Neural cell (in vitro differentiated cells): ENCODE results near the gene SLC26A11. TPM values are rescaled to one million over a fixed set of nuclear protein-coding genes. Genes with fewer than 3 reads are reported as not detected.

Source experiments
- H2AFZ ChIP-seq: fragments of 200-600, 300-800 bp; sonication (generic), shearing (Covaris generic); 2 replicates; pipeline ENCODE4 v1.6.0; 2014; ENCODE audit warnings: low read depth, mild to moderate bottlenecking, antibody characterized with exemption, low read length, moderate library complexity
- H3F3A ChIP-seq: fragments of 200-600 bp; shearing (Covaris generic); 2 replicates; pipeline ENCODE4 v1.6.1; 2016; ENCODE audit warnings: mild to moderate bottlenecking, moderate library complexity, mixed read lengths, antibody characterized with exemption, low read length; ENCODE audit not compliant: insufficient read depth, poor library complexity, severe bottlenecking
- H3K27ac ChIP-seq: fragments of 200-600, 300-800 bp; sonication (generic), shearing (Covaris generic); 2 replicates; pipeline ENCODE4 v1.5.1; 2014; ENCODE audit warnings: mild to moderate bottlenecking, low read length, moderate library complexity
- H3K27me3 ChIP-seq: fragments of 300-800, 200-600 bp; sonication (generic), shearing (Covaris generic); 2 replicates; pipeline ENCODE4 v1.6.0; 2014; ENCODE audit warnings: mild to moderate bottlenecking, low read depth, low read length, moderate library complexity; ENCODE audit not compliant: insufficient read depth
- H3K36me3 ChIP-seq: fragments of 300-800, 200-600 bp; sonication (generic), shearing (Covaris generic); 2 replicates; pipeline ENCODE4 v1.5.1; 2014; ENCODE audit warnings: mild to moderate bottlenecking, antibody characterized with exemption, low read length, moderate library complexity; ENCODE audit not compliant: insufficient read depth
- H3K4me2 ChIP-seq: fragments of 300-800, 200-600 bp; sonication (generic), shearing (Covaris generic); 2 replicates; pipeline ENCODE4 v1.6.0; 2014; ENCODE audit warnings: mild to moderate bottlenecking, low read length
- H3K4me3 ChIP-seq: fragments of 300-800, 200-600 bp; sonication (generic), shearing (Covaris generic); 2 replicates; pipeline ENCODE4 v1.5.1; 2014; ENCODE audit warnings: mild to moderate bottlenecking, low read length, moderate library complexity
- H3K79me2 ChIP-seq: fragments of 200-600 bp; shearing (Covaris generic); replicated peaks from 2 replicates; pipeline ENCODE4 v1.6.0; 2014; ENCODE audit warnings: mild to moderate bottlenecking, low read length, moderate library complexity; ENCODE audit not compliant: insufficient read depth
- H3K9ac ChIP-seq: fragments of 300-800, 200-600 bp; sonication (generic), shearing (Covaris generic); 2 replicates; pipeline ENCODE4 v1.6.1; 2016; ENCODE audit warnings: mild to moderate bottlenecking, low read length, mixed read lengths
- H3K9me2 ChIP-seq: fragments of 200-600 bp; shearing (Covaris generic); 2 replicates; pipeline ENCODE4 v1.6.1; 2016; ENCODE audit warnings: mild to moderate bottlenecking, low read length, mixed read lengths; ENCODE audit not compliant: insufficient read depth
- H3K9me3 ChIP-seq: fragments of 200-600, 300-800 bp; sonication (generic), shearing (Covaris generic); 2 replicates; pipeline ENCODE4 v1.6.1; 2016; ENCODE audit warnings: mild to moderate bottlenecking, mixed run types, low read length, moderate library complexity, mixed read lengths
- H4K20me1 ChIP-seq: fragments of 200-600 bp; shearing (Covaris generic); 2 replicates; pipeline ENCODE4 v1.6.1; 2016; ENCODE audit warnings: mild to moderate bottlenecking, mixed run types; ENCODE audit not compliant: insufficient read depth
- EP300 ChIP-seq: fragments of 450-650 bp; conservative IDR thresholded peaks from 2 replicates; pipeline ENCODE4 v1.6.1; 2014; ENCODE audit warnings: antibody characterized with exemption, mild to moderate bottlenecking, moderate library complexity; ENCODE audit not compliant: poor library complexity, severe bottlenecking
- EZH2 ChIP-seq: fragments of 200-600, 300-800 bp; shearing (Covaris generic), sonication (generic); IDR thresholded peaks from 2 replicates; pipeline ENCODE4 v1.6.1; 2014; ENCODE audit warnings: antibody characterized with exemption, low read length, borderline replicate concordance, mild to moderate bottlenecking; ENCODE audit not compliant: insufficient read depth, poor library complexity, severe bottlenecking
- MXI1 ChIP-seq: fragments of 450-650 bp; conservative IDR thresholded peaks from 2 replicates; pipeline ENCODE4 v1.6.1; 2014; ENCODE audit warnings: antibody characterized with exemption, mild to moderate bottlenecking; ENCODE audit not compliant: poor library complexity, severe bottlenecking
- POLR2AphosphoS5 ChIP-seq: IDR thresholded peaks from 2 replicates; pipeline ENCODE4 v1.6.1; 2012
- RAD21 ChIP-seq: fragments of 450-650 bp; conservative IDR thresholded peaks from 2 replicates; pipeline ENCODE4 v1.6.1; 2014; ENCODE audit warnings: antibody characterized with exemption, mild to moderate bottlenecking, moderate library complexity
- SMC3 ChIP-seq: fragments of 450-650 bp; conservative IDR thresholded peaks from 2 replicates; pipeline ENCODE4 v1.6.1; 2014; ENCODE audit warnings: antibody characterized with exemption, mild to moderate bottlenecking, moderate library complexity; ENCODE audit not compliant: poor library complexity
- TAF1 ChIP-seq: IDR thresholded peaks from 2 replicates; pipeline ENCODE4 v1.6.1; 2012; ENCODE audit warnings: low read depth
- polyA plus RNA-seq: library from polyadenylated mRNA; depleted of rRNA; stranded (reverse); fragments of >200 nt; gene quantifications from 2 replicates; pipeline ENCODE4 v1.2.3, GENCODE V29; 2014
- TF ChIP-seq, protein P1 (sequence below): fragments of 450-650 bp; IDR thresholded peaks from 2 replicates; pipeline ENCODE4 v1.5.1; 2014; ENCODE audit warnings: antibody characterized with exemption, mild to moderate bottlenecking, moderate library complexity; ENCODE audit not compliant: poor library complexity, severe bottlenecking
- TF ChIP-seq, protein P2 (sequence below): IDR thresholded peaks from 2 replicates; pipeline ENCODE4 v1.6.1; 2012; ENCODE audit warnings: borderline replicate concordance

The SLC26A11 gene
- polyA plus RNA-seq, 1 donor from 2014 or later = 18.6 TPM

DNA sequence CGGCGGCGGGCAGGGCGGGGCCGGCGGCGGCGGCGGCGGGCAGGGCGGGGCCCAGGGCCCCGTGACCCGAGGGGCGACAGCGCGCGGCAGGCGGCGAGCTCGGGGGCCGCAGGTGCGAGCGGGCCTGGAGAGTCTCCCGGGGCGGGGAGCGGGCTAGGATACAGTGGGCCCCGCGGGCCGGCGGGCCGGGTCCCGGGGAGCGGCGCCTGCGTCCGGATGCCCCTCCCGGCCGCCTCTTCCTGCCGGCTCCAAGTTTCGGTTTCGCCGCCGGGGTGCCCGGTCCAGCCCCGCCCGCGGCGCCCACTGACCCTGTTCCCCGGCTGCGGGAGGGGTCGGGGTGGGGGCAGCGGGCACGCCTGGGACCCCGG lies 40.5 kb downstream of the SLC26A11 start, which contains the start of gene RNF213:
RNF213 (plus strand) TSS at position 62 of the 368 bp plus-strand sequence. CDS start 2,830 bp downstream, outside the sequence.
- Histone ChIP-seq H3K9me3 (no peaks in the 10 kb centered on the region), H3K27ac (no peak within 1 kb of the TSS), H3F3A (no peaks in the 10 kb centered on the region), H3K4me2 (peak within 1 kb of the TSS; percentile 76), H3K79me2 (no peaks in the 10 kb centered on the region), H3K27me3 (no peaks in the 10 kb centered on the region), H4K20me1 (no peaks in the 10 kb centered on the region), H2AFZ (no peak within 1 kb of the TSS), H3K9ac (peak within 1 kb of the TSS; percentile 50), H3K4me3 (peak within 1 kb of the TSS; percentile 80), H3K9me2 (no peaks in the 10 kb centered on the region), H3K36me3 (no peaks in the 10 kb centered on the region)
- TF ChIP-seq, protein P1, sequence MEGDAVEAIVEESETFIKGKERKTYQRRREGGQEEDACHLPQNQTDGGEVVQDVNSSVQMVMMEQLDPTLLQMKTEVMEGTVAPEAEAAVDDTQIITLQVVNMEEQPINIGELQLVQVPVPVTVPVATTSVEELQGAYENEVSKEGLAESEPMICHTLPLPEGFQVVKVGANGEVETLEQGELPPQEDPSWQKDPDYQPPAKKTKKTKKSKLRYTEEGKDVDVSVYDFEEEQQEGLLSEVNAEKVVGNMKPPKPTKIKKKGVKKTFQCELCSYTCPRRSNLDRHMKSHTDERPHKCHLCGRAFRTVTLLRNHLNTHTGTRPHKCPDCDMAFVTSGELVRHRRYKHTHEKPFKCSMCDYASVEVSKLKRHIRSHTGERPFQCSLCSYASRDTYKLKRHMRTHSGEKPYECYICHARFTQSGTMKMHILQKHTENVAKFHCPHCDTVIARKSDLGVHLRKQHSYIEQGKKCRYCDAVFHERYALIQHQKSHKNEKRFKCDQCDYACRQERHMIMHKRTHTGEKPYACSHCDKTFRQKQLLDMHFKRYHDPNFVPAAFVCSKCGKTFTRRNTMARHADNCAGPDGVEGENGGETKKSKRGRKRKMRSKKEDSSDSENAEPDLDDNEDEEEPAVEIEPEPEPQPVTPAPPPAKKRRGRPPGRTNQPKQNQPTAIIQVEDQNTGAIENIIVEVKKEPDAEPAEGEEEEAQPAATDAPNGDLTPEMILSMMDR = no peak
- no peak for TF ChIP-seq POLR2AphosphoS5
- TF ChIP-seq, protein P2, sequence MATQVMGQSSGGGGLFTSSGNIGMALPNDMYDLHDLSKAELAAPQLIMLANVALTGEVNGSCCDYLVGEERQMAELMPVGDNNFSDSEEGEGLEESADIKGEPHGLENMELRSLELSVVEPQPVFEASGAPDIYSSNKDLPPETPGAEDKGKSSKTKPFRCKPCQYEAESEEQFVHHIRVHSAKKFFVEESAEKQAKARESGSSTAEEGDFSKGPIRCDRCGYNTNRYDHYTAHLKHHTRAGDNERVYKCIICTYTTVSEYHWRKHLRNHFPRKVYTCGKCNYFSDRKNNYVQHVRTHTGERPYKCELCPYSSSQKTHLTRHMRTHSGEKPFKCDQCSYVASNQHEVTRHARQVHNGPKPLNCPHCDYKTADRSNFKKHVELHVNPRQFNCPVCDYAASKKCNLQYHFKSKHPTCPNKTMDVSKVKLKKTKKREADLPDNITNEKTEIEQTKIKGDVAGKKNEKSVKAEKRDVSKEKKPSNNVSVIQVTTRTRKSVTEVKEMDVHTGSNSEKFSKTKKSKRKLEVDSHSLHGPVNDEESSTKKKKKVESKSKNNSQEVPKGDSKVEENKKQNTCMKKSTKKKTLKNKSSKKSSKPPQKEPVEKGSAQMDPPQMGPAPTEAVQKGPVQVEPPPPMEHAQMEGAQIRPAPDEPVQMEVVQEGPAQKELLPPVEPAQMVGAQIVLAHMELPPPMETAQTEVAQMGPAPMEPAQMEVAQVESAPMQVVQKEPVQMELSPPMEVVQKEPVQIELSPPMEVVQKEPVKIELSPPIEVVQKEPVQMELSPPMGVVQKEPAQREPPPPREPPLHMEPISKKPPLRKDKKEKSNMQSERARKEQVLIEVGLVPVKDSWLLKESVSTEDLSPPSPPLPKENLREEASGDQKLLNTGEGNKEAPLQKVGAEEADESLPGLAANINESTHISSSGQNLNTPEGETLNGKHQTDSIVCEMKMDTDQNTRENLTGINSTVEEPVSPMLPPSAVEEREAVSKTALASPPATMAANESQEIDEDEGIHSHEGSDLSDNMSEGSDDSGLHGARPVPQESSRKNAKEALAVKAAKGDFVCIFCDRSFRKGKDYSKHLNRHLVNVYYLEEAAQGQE = no peak
- no peak for TF ChIP-seq RAD21

DNA sequence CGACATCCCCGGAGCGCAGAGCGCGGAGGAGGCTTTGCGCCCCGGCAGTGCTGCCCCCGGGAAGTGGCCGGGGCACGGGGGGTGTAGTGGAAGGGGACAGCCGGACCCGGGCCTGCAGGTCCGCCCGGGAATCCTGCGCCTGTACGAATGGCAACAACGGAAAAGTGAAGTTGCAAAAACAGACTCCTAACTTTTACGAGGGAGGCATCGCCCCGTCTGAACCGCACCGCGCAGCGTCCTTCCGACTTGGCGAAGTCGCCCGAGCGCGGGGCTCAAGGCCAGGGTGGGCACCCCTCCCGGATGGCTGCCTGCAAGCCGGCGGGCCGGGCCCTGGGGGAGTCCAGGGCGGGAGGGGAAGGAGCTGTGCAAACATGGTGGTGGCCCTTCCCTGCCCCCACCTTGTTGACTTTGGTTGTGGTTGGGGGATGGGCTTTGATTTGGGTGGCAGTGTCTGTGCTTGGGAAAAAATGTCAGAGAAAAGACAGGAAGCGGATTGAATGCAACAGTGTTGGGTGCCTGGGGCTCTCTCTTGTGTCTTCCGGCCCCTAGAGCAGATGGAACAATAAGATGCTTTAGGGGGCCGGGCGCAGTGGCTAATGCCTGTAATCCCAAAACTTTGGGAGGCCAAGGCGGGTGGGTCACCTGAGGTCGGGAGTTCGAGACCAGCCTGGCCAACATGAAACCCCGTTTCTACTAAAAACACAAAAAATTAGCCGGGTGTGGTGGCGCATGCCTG lies 41.1 kb downstream of the SLC26A11 start:
- Histone ChIP-seq H3K9ac (peak overlapping the region; percentile 50), H3K9me2 (no peaks in the 10 kb centered on the region), H4K20me1 (no peaks in the 10 kb centered on the region), H3K27me3 (no peaks in the 10 kb centered on the region), H3K4me3 (peak overlapping the region; percentile 80), H3K27ac (no peak overlapping the region), H3K36me3 (no peaks in the 10 kb centered on the region), H3K9me3 (no peaks in the 10 kb centered on the region), H3K79me2 (no peaks in the 10 kb centered on the region), H3F3A (no peaks in the 10 kb centered on the region), H2AFZ (no peak overlapping the region), H3K4me2 (peak overlapping the region; percentile 76)
- TF ChIP-seq, protein P1 = no peak
- TF ChIP-seq EZH2 = no peak
- TF ChIP-seq, protein P2 = no peak
- no peak for TF ChIP-seq SMC3
- no peak for TF ChIP-seq TAF1
- TF ChIP-seq RAD21 = no peak
- TF ChIP-seq MXI1 = no peak
- TF ChIP-seq EP300 = no peak
